HCT116 (cell line): Measurements from ENCODE around the gene HINT2. TPM values are rescaled to one million over a fixed set of nuclear protein-coding genes. Genes with fewer than 3 reads are reported as not detected.

ENCODE experiments used
- ATAC-seq: fragments of 200-7000 bp; cut with Tn5 transposase; 2 replicates; pipeline ENCODE4 v1.9.1; 2020; ENCODE audit warnings: mild to moderate bottlenecking, moderate library complexity
- BruUV-seq: library from RNA; stranded (reverse); fragments of 400-500 nt; replicated peaks from 2 replicates; lab custom pipeline; 2021; lab: Mats Ljungman, UMichigan
- CTCF ChIA-PET: fragments of 300-600 bp; sonication (Branson Sonifier 250); formaldehyde crosslinking; loops from one replicate; lab custom pipeline; 2021; ENCODE audit warnings: antibody characterized with exemption; lab: Charles Lee
- POLR2A ChIA-PET: fragments of 300-600, 350-600 bp; sonication (Branson Sonifier 250); formaldehyde crosslinking; loops from one replicate; lab custom pipeline; 2021; ENCODE audit warnings: antibody characterized with exemption; lab: Charles Lee
- RAD21 ChIA-PET, 2 experiments: fragments of 300-600 bp; sonication (Branson Sonifier 250); formaldehyde crosslinking; loops; one replicate each; lab custom pipeline; 2023; ENCODE audit warnings: low total read pairs in 2 of 2; ENCODE audit not compliant: uncharacterized antibody in 2 of 2, unreplicated experiment in 2 of 2, low non-redundant PET in 1 of 2; lab: Charles Lee
- DNase-seq: peaks from one replicate; pipeline ENCODE4 v3.0.0-alpha.2; 2010; ENCODE audit warnings: low read depth, low spot score
- H2AFZ ChIP-seq: fragments of 200-600 bp; shearing (Covaris generic), sonication (generic); 2 replicates; pipeline ENCODE4 v1.6.1; 2017; ENCODE audit warnings: low read depth, mixed run types, mixed read lengths, antibody characterized with exemption, low read length; ENCODE audit not compliant: poor library complexity, severe bottlenecking
- H3K27ac ChIP-seq: 2 replicates; pipeline ENCODE4 v1.5.1; 2012; ENCODE audit warnings: low read depth, low read length
- H3K27me3 ChIP-seq: fragments of 200-600 bp; sonication (generic); 2 replicates; pipeline ENCODE4 v1.6.1; 2016; ENCODE audit warnings: mixed run types, low read length, mixed read lengths; ENCODE audit not compliant: insufficient read depth
- H3K36me3 ChIP-seq, 2 experiments: fragments of 200-500 bp in 1 of 2; fragments of 200-600 bp in 1 of 2; sonication (Bioruptor generic) in 1 of 2; sonication (generic) in 1 of 2; 2 replicates each; pipeline versions ENCODE4 v1.5.1 to v1.6.1; 2014 to 2016; ENCODE audit warnings: low read length in 2 of 2, inconsistent platforms in 1 of 2, mixed read lengths in 1 of 2, mixed run types in 1 of 2; ENCODE audit not compliant: insufficient read depth in 2 of 2, control insufficient read depth in 1 of 2
- H3K4me1 ChIP-seq, 2 experiments: fragments of 200-600 bp in 1 of 2; sonication (generic) in 1 of 2; 2 replicates each; pipeline versions ENCODE4 v1.5.1 to v1.6.1; 2012 to 2017; ENCODE audit warnings: low read length in 2 of 2, inconsistent platforms in 1 of 2, mild to moderate bottlenecking in 1 of 2, mixed read lengths in 1 of 2, mixed run types in 1 of 2, moderate library complexity in 1 of 2; ENCODE audit not compliant: insufficient read depth in 2 of 2, control insufficient read depth in 1 of 2
- H3K4me2 ChIP-seq: fragments of 200-600 bp; sonication (generic); 2 replicates; pipeline ENCODE4 v1.6.1; 2017; ENCODE audit warnings: mixed run types, low read length, mixed read lengths
- H3K4me3 ChIP-seq, 2 experiments: fragments of 200-600 bp in 1 of 2; sonication (generic) in 1 of 2; replicated peaks in 1 of 2; 2 replicates each; pipeline ENCODE4 v1.5.1; 2011 to 2016; ENCODE audit warnings: low read length in 2 of 2, control low read depth in 1 of 2, low read depth in 1 of 2, mild to moderate bottlenecking in 1 of 2, mixed read lengths in 1 of 2, mixed run types in 1 of 2
- H3K79me2 ChIP-seq: fragments of 200-600 bp; sonication (generic); 2 replicates; pipeline ENCODE4 v1.6.1; 2017; ENCODE audit warnings: mild to moderate bottlenecking, mixed run types, low read length, moderate library complexity, mixed read lengths; ENCODE audit not compliant: insufficient read depth
- H3K9ac ChIP-seq: fragments of 200-600 bp; sonication (generic); 2 replicates; pipeline ENCODE4 v1.6.1; 2016; ENCODE audit warnings: low read length, mixed read lengths
- H3K9me2 ChIP-seq: fragments of 200-600 bp; sonication (generic), shearing (Covaris generic); 2 replicates; pipeline ENCODE4 v1.6.1; 2017; ENCODE audit warnings: mixed run types, mild to moderate bottlenecking, moderate library complexity; ENCODE audit not compliant: insufficient read depth
- H3K9me3 ChIP-seq, 2 experiments: fragments of 200-500 bp in 1 of 2; fragments of 200-600 bp in 1 of 2; sonication (Bioruptor generic) in 1 of 2; sonication (generic) in 1 of 2; 2 replicates each; pipeline ENCODE4 v1.6.1; 2014 to 2017; ENCODE audit warnings: low read length in 2 of 2, mixed read lengths in 2 of 2, inconsistent platforms in 1 of 2, low read depth in 1 of 2, mild to moderate bottlenecking in 1 of 2, mixed run types in 1 of 2, moderate library complexity in 1 of 2; ENCODE audit not compliant: control insufficient read depth in 1 of 2, insufficient read depth in 1 of 2
- H4K20me1 ChIP-seq: fragments of 200-600 bp; sonication (generic), shearing (Covaris generic); 2 replicates; pipeline ENCODE4 v1.6.1; 2017; ENCODE audit warnings: mixed run types, mild to moderate bottlenecking, moderate library complexity; ENCODE audit not compliant: insufficient read depth
- CBX3 ChIP-seq: IDR thresholded peaks from 2 replicates; pipeline ENCODE4 v1.6.1; 2012; ENCODE audit warnings: low read depth
- EGR1 ChIP-seq: IDR thresholded peaks from 2 replicates; pipeline ENCODE4 v1.6.1; 2012; ENCODE audit warnings: low read depth
- EZH2 ChIP-seq: fragments of 200-600 bp; sonication (generic); IDR thresholded peaks from 2 replicates; pipeline ENCODE4 v1.6.1; 2017; ENCODE audit warnings: antibody characterized with exemption, mixed run types
- EZH2phosphoT487 ChIP-seq: fragments of 200-600 bp; IDR thresholded peaks from 2 replicates; pipeline ENCODE4 v1.6.1; 2018; ENCODE audit warnings: antibody characterized with exemption, borderline replicate concordance
- FOSL1 ChIP-seq: IDR thresholded peaks from 2 replicates; pipeline ENCODE4 v1.6.1; 2012; ENCODE audit warnings: low read depth
- JUND ChIP-seq: IDR thresholded peaks from 2 replicates; pipeline ENCODE4 v1.6.1; 2012
- RAD21 ChIP-seq: IDR thresholded peaks from 2 replicates; pipeline ENCODE4 v1.6.1; 2012; ENCODE audit warnings: low read depth, mild to moderate bottlenecking
- SIN3A ChIP-seq: IDR thresholded peaks from 2 replicates; pipeline ENCODE4 v1.6.1; 2012; ENCODE audit warnings: low read depth
- ZFX ChIP-seq: fragments of 450-650 bp; IDR thresholded peaks from 2 replicates; pipeline ENCODE4 v1.6.1; 2017
- ZNF274 ChIP-seq: fragments of 200-500 bp; sonication (Bioruptor generic); IDR thresholded peaks from 2 replicates; pipeline ENCODE4 v1.6.1; 2014; ENCODE audit warnings: mild to moderate bottlenecking, low read depth, low read length, inconsistent platforms
- intact Hi-C: fragments of 100-400 bp; cut with micrococcal nuclease; formaldehyde crosslinking; loops from 2 replicates; pipeline ENCODE4 v1.10.0; 2022
- total RNA-seq: library from RNA; stranded (reverse); gene quantifications from one replicate; pipeline ENCODE4 v1.2.1, GENCODE V29; 2021; ENCODE audit not compliant: unreplicated experiment
- TF ChIP-seq, protein P1 (sequence below), 3 experiments: fragments of 200-600 bp in 1 of 3; sonication (generic) in 1 of 3; IDR thresholded peaks in 2 of 3; conservative IDR thresholded peaks in 1 of 3; 2 replicates each; pipeline ENCODE4 v1.5.1; 2012 to 2017; ENCODE audit warnings: low read depth in 2 of 3, low read length in 2 of 3, antibody characterized with exemption in 1 of 3, borderline replicate concordance in 1 of 3, control low read depth in 1 of 3, mild to moderate bottlenecking in 1 of 3, mixed read lengths in 1 of 3, mixed run types in 1 of 3, moderate library complexity in 1 of 3; ENCODE audit not compliant: insufficient read depth in 1 of 3
- TF ChIP-seq, protein P2 (sequence below): IDR thresholded peaks from 2 replicates; pipeline ENCODE4 v1.6.1; 2011; ENCODE audit warnings: mild to moderate bottlenecking, low read length, moderate library complexity; ENCODE audit not compliant: insufficient replicate concordance; ENCODE audit errors: extremely low read depth

Gene HINT2
- total RNA-seq, 1 experiment from 2014 or later = 49.0 TPM

DNA sequence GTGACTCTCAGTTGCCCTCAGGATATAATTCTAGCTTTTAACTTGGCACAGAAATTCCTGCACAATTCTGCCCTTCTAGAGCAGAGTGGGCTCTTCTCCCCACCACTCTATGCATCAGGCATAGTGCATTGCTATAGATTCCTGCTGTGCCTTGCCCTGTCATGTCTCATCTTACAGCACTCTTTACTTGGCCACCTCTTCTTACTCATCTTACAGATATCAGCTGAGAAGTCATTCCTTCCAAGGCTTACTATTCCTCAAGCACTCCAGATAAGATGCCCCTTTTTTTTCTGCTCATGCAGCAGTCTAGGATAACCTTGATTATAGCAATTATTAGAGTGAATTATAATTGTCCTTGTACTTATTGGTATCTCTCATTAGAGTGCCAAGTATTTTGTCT is 8.1 kb upstream of the HINT2 start:
- peaks cover 0 to 6% of the 10 kb centered on the region in 2 experiments; a peak in 2 of 4 replicates for H3K4me1 ChIP-seq
- H3K27me3 ChIP-seq = no peaks in the 10 kb centered on the region
- no peak overlapping the region for H3K9ac ChIP-seq
- H3K9me2 ChIP-seq = no peaks in the 10 kb centered on the region
- no peak overlapping the region for H3K4me3 ChIP-seq
- BruUV-seq = no TSS peak
- H3K4me2 ChIP-seq = no peak overlapping the region
- H3K27ac ChIP-seq = no peak overlapping the region
- H3K36me3 ChIP-seq = no peaks in the 10 kb centered on the region
- DNase-seq (no peak), ATAC-seq (no peak)
- H4K20me1 ChIP-seq = no peaks in the 10 kb centered on the region
- intact Hi-C loops = no loop called here
- ChIA-PET RAD21 (no interaction called here), POLR2A (no interaction called here), CTCF (no interaction called here)
- TF ChIP-seq EZH2 = no peak
- TF ChIP-seq FOSL1 = no peak
- TF ChIP-seq, protein P1, sequence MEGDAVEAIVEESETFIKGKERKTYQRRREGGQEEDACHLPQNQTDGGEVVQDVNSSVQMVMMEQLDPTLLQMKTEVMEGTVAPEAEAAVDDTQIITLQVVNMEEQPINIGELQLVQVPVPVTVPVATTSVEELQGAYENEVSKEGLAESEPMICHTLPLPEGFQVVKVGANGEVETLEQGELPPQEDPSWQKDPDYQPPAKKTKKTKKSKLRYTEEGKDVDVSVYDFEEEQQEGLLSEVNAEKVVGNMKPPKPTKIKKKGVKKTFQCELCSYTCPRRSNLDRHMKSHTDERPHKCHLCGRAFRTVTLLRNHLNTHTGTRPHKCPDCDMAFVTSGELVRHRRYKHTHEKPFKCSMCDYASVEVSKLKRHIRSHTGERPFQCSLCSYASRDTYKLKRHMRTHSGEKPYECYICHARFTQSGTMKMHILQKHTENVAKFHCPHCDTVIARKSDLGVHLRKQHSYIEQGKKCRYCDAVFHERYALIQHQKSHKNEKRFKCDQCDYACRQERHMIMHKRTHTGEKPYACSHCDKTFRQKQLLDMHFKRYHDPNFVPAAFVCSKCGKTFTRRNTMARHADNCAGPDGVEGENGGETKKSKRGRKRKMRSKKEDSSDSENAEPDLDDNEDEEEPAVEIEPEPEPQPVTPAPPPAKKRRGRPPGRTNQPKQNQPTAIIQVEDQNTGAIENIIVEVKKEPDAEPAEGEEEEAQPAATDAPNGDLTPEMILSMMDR (IDR thresholded peaks at IDR 0.05 in 2 of 3, conservative IDR thresholded peaks at IDR 0.05 in 1 of 3; ENCODE audit: borderline replicate concordance in 1 of 3, insufficient read depth in 1 of 3, low read depth in 2 of 3, low read length in 2 of 3) = no peak
- no peak for TF ChIP-seq EGR1
- H3K9me3 ChIP-seq = no peaks in the 10 kb centered on the region
- no peak overlapping the region for H2AFZ ChIP-seq
- no peaks in the 10 kb centered on the region for H3K79me2 ChIP-seq

DNA sequence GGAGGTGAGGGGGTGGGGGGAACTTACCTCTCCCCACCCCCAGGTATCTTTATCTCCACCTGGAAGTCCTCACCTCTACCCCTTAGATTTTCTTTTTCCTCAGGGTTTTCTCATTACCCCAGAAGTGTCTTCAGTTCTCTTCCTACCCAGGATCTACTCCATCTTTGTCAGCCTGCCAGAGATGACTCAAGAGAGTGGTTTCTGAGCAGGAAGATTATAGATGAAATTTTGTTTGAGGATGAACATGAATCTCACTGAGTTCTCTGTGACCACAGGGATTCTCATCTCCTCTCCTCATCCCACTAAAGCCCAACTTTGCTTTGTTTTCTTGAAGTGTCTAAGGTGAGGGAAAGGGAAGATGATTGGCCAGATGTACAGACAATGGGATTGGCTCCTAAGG is 5.2 kb upstream of the HINT2 start:
- ChIA-PET CTCF (no interaction called here), RAD21 (no interaction called here)

More for the DNA sequence above, 5.2 kb upstream of the HINT2 start:
- Histone ChIP-seq H3K27ac (no peak overlapping the region), H3K4me3 (no peak overlapping the region), H2AFZ (no peak overlapping the region), H3K36me3 (no peaks in the 10 kb centered on the region), H3K27me3 (no peaks in the 10 kb centered on the region), H3K4me2 (no peak overlapping the region), H3K9ac (no peak overlapping the region), H3K9me3 (no peaks in the 10 kb centered on the region), H4K20me1 (no peaks in the 10 kb centered on the region), H3K9me2 (no peaks in the 10 kb centered on the region), H3K79me2 (no peaks in the 10 kb centered on the region), H3K4me1 (peaks cover 0 to 3% of the 10 kb centered on the region in 2 experiments; a peak in 1 of 4 replicates)
- BruUV-seq = no TSS peak
- no peak for TF ChIP-seq ZFX
- no peak for TF ChIP-seq ZNF274
- no peak for TF ChIP-seq RAD21
- TF ChIP-seq JUND = no peak
- no peak for TF ChIP-seq SIN3A
- TF ChIP-seq, protein P2, sequence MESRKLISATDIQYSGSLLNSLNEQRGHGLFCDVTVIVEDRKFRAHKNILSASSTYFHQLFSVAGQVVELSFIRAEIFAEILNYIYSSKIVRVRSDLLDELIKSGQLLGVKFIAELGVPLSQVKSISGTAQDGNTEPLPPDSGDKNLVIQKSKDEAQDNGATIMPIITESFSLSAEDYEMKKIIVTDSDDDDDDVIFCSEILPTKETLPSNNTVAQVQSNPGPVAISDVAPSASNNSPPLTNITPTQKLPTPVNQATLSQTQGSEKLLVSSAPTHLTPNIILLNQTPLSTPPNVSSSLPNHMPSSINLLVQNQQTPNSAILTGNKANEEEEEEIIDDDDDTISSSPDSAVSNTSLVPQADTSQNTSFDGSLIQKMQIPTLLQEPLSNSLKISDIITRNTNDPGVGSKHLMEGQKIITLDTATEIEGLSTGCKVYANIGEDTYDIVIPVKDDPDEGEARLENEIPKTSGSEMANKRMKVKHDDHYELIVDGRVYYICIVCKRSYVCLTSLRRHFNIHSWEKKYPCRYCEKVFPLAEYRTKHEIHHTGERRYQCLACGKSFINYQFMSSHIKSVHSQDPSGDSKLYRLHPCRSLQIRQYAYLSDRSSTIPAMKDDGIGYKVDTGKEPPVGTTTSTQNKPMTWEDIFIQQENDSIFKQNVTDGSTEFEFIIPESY = no peak
- TF ChIP-seq EZH2 = no peak
- no peak for TF ChIP-seq CBX3
- TF ChIP-seq EZH2phosphoT487 = no peak
- POLR2A ChIA-PET = no interaction called here
- ATAC-seq = no peak
- intact Hi-C loops = no loop called here
- DNase-seq = no peak
